Duodenal mucosa (tissue), 2 donors: ENCODE measurements around the gene MREG.
A peak's percentile ranks its signal among the peaks of the same experiment; 100 is the strongest.

Source experiments
- H3K27ac ChIP-seq: one replicate; pipeline ENCODE4 v1.7.0; 2013; ENCODE audit warnings: low read depth, low read length
- H3K27me3 ChIP-seq, 2 donors: one replicate each; pipeline ENCODE4 v1.7.0; 2013; ENCODE audit warnings: low read length in 2 of 2, control low read depth in 1 of 2; ENCODE audit not compliant: insufficient read depth in 2 of 2, control insufficient read depth in 1 of 2
- H3K36me3 ChIP-seq, 2 donors: one replicate each; pipeline ENCODE4 v1.7.0; 2013; ENCODE audit warnings: low read length in 2 of 2, control low read depth in 1 of 2; ENCODE audit not compliant: insufficient read depth in 2 of 2, control insufficient read depth in 1 of 2
- H3K4me1 ChIP-seq, 2 donors: one replicate each; pipeline ENCODE4 v1.7.0; 2013; ENCODE audit warnings: low read length in 2 of 2, control low read depth in 1 of 2; ENCODE audit not compliant: insufficient read depth in 2 of 2, control insufficient read depth in 1 of 2
- H3K4me3 ChIP-seq, 2 donors: one replicate each; pipeline ENCODE4 v1.7.0; 2013; ENCODE audit warnings: low read length in 2 of 2, low read depth in 1 of 2
- H3K9ac ChIP-seq, 2 donors: one replicate each; pipeline ENCODE4 v1.7.0; 2013; ENCODE audit warnings: low read length in 2 of 2, low read depth in 1 of 2
- H3K9me3 ChIP-seq, 2 donors: one replicate each; pipeline ENCODE4 v1.7.0; 2013; ENCODE audit warnings: low read length in 2 of 2, control low read depth in 1 of 2; ENCODE audit not compliant: control insufficient read depth in 1 of 2

Gene MREG

GRCh38 chr2:216023055-216023648, 9.8 kb upstream of the MREG start:
- no peaks in the 10 kb centered on the region for H3K27me3 ChIP-seq
- no peaks in the 10 kb centered on the region for H3K4me1 ChIP-seq
- no peaks in the 10 kb centered on the region for H3K9me3 ChIP-seq
- no peak overlapping the region for H3K9ac ChIP-seq
- H3K36me3 ChIP-seq: no peaks in the 10 kb centered on the region
- H3K4me3 ChIP-seq: no peak overlapping the region
- H3K27ac ChIP-seq: no peak overlapping the region

- H3K9me3 ChIP-seq: no peaks in the 10 kb centered on the region
Observed at GRCh38 chr2:216021768-216022565, 8.6 kb upstream of the MREG start.

GRCh38 chr2:216018709-216019108, 5.4 kb upstream of the MREG start:
- Histone ChIP-seq H3K36me3 (peaks cover 0 to 4% of the 10 kb centered on the region in 2 donors), H3K9me3 (no peaks in the 10 kb centered on the region), H3K4me3 (no peak overlapping the region), H3K27me3 (no peaks in the 10 kb centered on the region), H3K27ac (no peak overlapping the region), H3K4me1 (no peaks in the 10 kb centered on the region), H3K9ac (no peak overlapping the region)

More at GRCh38 chr2:216021768-216022565, 8.6 kb upstream of the MREG start:
- Histone ChIP-seq H3K9ac (no peak overlapping the region), H3K27ac (no peak overlapping the region), H3K27me3 (no peaks in the 10 kb centered on the region), H3K36me3 (no peaks in the 10 kb centered on the region), H3K4me3 (no peak overlapping the region), H3K4me1 (no peaks in the 10 kb centered on the region)

GRCh38 chr2:216017365-216017764, 4.0 kb upstream of the MREG start:
- H3K27me3 ChIP-seq: no peaks in the 10 kb centered on the region
- H3K9ac ChIP-seq: no peak overlapping the region
- H3K9me3 ChIP-seq: no peaks in the 10 kb centered on the region
- no peak overlapping the region for H3K27ac ChIP-seq
- H3K36me3 ChIP-seq: peaks cover 0 to 4% of the 10 kb centered on the region in 2 donors
- H3K4me1 ChIP-seq: no peaks in the 10 kb centered on the region
- no peak overlapping the region for H3K4me3 ChIP-seq

GRCh38 chr2:216016581-216016980, 3.2 kb upstream of the MREG start:
- Histone ChIP-seq H3K9me3 (no peaks in the 10 kb centered on the region), H3K4me3 (no peak overlapping the region), H3K4me1 (peaks cover 4 to 6% of the 10 kb centered on the region in 2 donors), H3K27me3 (no peaks in the 10 kb centered on the region), H3K27ac (no peak overlapping the region), H3K36me3 (peaks cover 0 to 4% of the 10 kb centered on the region in 2 donors), H3K9ac (no peak overlapping the region)

- Histone ChIP-seq H3K9me3 (no peaks in the 10 kb centered on the region), H3K9ac (no peak overlapping the region), H3K27me3 (no peaks in the 10 kb centered on the region), H3K4me3 (no peak overlapping the region), H3K36me3 (peaks cover 0 to 4% of the 10 kb centered on the region in 2 donors), H3K27ac (no peak overlapping the region), H3K4me1 (peaks cover 4 to 7% of the 10 kb centered on the region in 2 donors)
Observed at GRCh38 chr2:216015722-216016464, 2.5 kb upstream of the MREG start.

- Histone ChIP-seq H3K4me3 (no peak overlapping the region), H3K9ac (no peak overlapping the region), H3K4me1 (peaks cover 4 to 7% of the 10 kb centered on the region in 2 donors), H3K9me3 (no peaks in the 10 kb centered on the region), H3K27ac (no peak overlapping the region), H3K27me3 (no peaks in the 10 kb centered on the region), H3K36me3 (peaks cover 0 to 4% of the 10 kb centered on the region in 2 donors)
Observed at GRCh38 chr2:216014986-216015385, 1.6 kb upstream of the MREG start.

GRCh38 chr2:216014006-216014405, 655 bp upstream of the MREG start:
- no peaks in the 10 kb centered on the region for H3K9me3 ChIP-seq
- no peak overlapping the region for H3K27ac ChIP-seq
- H3K4me3 ChIP-seq: no peak overlapping the region
- no peak overlapping the region for H3K9ac ChIP-seq
- peaks cover 4 to 7% of the 10 kb centered on the region in 2 donors for H3K4me1 ChIP-seq
- H3K36me3 ChIP-seq: peaks cover 0 to 4% of the 10 kb centered on the region in 2 donors
- no peaks in the 10 kb centered on the region for H3K27me3 ChIP-seq

- H3K9ac ChIP-seq: peak overlapping the region; percentile 62 to 65
- H3K27me3 ChIP-seq: no peaks in the 10 kb centered on the region
- peaks cover 0 to 4% of the 10 kb centered on the region in 2 donors for H3K36me3 ChIP-seq
- no peaks in the 10 kb centered on the region for H3K9me3 ChIP-seq
- H3K4me1 ChIP-seq: peaks cover 4 to 7% of the 10 kb centered on the region in 2 donors
- H3K27ac ChIP-seq: no peak overlapping the region
- H3K4me3 ChIP-seq: peak overlapping the region; percentile 70 to 81
Observed at GRCh38 chr2:216012830-216013079, 596 bp downstream of the MREG start.
